Measurements from ENCODE around the gene COX11. TPM values are rescaled to one million over a fixed set of nuclear protein-coding genes. Genes with fewer than 3 reads are reported as not detected.

The COX11 gene
- total and polyA plus RNA-seq, 2 of the 13 experiments (the other 11 are each of a cell fraction or from before 2014, with no cell fraction given): 103 to 203 TPM

DNA sequence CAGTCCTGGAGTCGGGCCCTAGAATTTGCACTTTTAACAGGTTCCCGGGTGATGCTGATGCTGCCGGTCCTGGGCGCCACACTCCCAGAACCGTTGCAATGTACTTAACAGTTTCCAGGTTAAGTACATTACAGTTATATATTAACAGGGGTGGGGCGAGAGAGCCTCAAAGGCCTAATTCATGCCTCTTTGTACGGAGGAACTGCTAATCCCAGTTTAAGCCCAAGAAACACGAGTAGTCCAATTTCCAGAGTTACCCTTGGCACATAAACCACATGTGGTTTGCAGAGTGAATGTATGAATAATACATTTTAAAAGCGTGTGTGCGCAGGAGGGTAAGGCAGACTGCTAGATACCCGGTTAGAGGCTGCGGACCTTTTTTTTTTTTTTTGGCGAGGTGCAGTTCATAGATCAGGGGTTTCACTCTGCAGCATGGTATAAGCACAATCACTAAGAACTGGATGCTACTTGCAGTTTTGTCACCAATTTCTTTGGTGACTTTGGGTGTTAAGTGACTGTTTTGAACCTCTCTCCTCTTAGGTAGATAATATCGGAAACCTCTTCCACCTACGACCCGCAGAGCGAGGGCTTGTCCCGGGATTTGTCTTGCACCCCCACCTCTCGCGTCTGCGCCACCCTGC lies 713 bp downstream of the COX11 start (continued):
- no peak for TF ChIP-seq TOPORS (CRISPR knock-in tag; IDR thresholded peaks at IDR 0.05)
- no peak; the same call in 1 of the 2 replicates for TF ChIP-seq MAZ (IDR thresholded peaks at IDR 0.05; ENCODE audit: borderline replicate concordance, low read depth, low read length)
- TF ChIP-seq MAZ (CRISPR knock-in tag; IDR thresholded peaks at IDR 0.05; ENCODE audit: low read depth): no peak
- TF ChIP-seq ZNF629 (CRISPR knock-in tag; conservative IDR thresholded peaks at IDR 0.05): no peak
- no peak for TF ChIP-seq HIVEP1 (CRISPR knock-in tag; IDR thresholded peaks at IDR 0.05)
- no peak for TF ChIP-seq TSC22D2 (CRISPR knock-in tag; IDR thresholded peaks at IDR 0.05; ENCODE audit: borderline replicate concordance)
- TF ChIP-seq RELA (CRISPR knock-in tag; IDR thresholded peaks at IDR 0.05): no peak
- peak; percentile 42; the same call in 1 of the 2 replicates for TF ChIP-seq ZNF34 (CRISPR knock-in tag; IDR thresholded peaks at IDR 0.05; ENCODE audit: borderline replicate concordance)
- no peak for TF ChIP-seq MAFF (IDR thresholded peaks at IDR 0.05; ENCODE audit: low read depth, low read length)
- TF ChIP-seq ZNF749 (CRISPR knock-in tag; IDR thresholded peaks at IDR 0.05; ENCODE audit: borderline replicate concordance): peak; percentile 14; the same call in 1 of the 2 replicates
- no peak for TF ChIP-seq MLX (CRISPR knock-in tag; IDR thresholded peaks at IDR 0.05)
- TF ChIP-seq ZNF503 (CRISPR knock-in tag; IDR thresholded peaks at IDR 0.05): no peak
- TF ChIP-seq RBAK (CRISPR knock-in tag; IDR thresholded peaks at IDR 0.05): no peak
- TF ChIP-seq SATB2 (CRISPR knock-in tag; IDR thresholded peaks at IDR 0.05): no peak
- 0 out of 2 replicates have a peak, but pooled peaks have one; percentile 55 for TF ChIP-seq HINFP (CRISPR knock-in tag; IDR thresholded peaks at IDR 0.05; ENCODE audit: low read depth)
- TF ChIP-seq ZNF264 (CRISPR knock-in tag; IDR thresholded peaks at IDR 0.05): 0 out of 2 replicates have a peak, but pooled peaks have one; percentile 47
- TF ChIP-seq SPEN (CRISPR knock-in tag; IDR thresholded peaks at IDR 0.05; ENCODE audit: low read depth): no peak
- TF ChIP-seq PITX1 (CRISPR knock-in tag; IDR thresholded peaks at IDR 0.05): peak; percentile 45
- TF ChIP-seq ZNF841 (CRISPR knock-in tag; IDR thresholded peaks at IDR 0.05; ENCODE audit: borderline replicate concordance): no peak
- TF ChIP-seq, protein P1, sequence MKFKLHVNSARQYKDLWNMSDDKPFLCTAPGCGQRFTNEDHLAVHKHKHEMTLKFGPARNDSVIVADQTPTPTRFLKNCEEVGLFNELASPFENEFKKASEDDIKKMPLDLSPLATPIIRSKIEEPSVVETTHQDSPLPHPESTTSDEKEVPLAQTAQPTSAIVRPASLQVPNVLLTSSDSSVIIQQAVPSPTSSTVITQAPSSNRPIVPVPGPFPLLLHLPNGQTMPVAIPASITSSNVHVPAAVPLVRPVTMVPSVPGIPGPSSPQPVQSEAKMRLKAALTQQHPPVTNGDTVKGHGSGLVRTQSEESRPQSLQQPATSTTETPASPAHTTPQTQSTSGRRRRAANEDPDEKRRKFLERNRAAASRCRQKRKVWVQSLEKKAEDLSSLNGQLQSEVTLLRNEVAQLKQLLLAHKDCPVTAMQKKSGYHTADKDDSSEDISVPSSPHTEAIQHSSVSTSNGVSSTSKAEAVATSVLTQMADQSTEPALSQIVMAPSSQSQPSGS (CRISPR knock-in tag; IDR thresholded peaks at IDR 0.05): no peak
- no peak for TF ChIP-seq ZNF30 (CRISPR knock-in tag; IDR thresholded peaks at IDR 0.05)
- TF ChIP-seq, protein P2, sequence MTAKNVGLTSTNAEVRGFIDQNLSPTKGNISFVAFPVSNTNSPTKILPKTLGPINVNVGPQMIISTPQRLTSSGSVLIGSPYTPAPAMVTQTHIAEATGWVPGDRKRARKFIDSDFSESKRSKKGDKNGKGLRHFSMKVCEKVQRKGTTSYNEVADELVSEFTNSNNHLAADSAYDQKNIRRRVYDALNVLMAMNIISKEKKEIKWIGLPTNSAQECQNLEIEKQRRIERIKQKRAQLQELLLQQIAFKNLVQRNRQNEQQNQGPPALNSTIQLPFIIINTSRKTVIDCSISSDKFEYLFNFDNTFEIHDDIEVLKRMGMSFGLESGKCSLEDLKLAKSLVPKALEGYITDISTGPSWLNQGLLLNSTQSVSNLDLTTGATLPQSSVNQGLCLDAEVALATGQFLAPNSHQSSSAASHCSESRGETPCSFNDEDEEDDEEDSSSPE (CRISPR knock-in tag; IDR thresholded peaks at IDR 0.05): peak; percentile 29; the same call in 1 of the 2 replicates
- 0 out of 2 replicates have a peak, but pooled peaks have one; percentile 34 for TF ChIP-seq ZNF564 (CRISPR knock-in tag; IDR thresholded peaks at IDR 0.05)
- no peak for TF ChIP-seq RBFOX2 (IDR thresholded peaks at IDR 0.05; ENCODE audit: low read depth, low read length)
